HL-60 (cell line): ENCODE measurements around the gene INTS1.

Experiments
- GABPA ChIP-seq: IDR thresholded peaks from 2 replicates; pipeline ENCODE4 v1.6.1; 2012; ENCODE audit warnings: low read depth
- POLR2AphosphoS5 ChIP-seq: IDR thresholded peaks from 2 replicates; pipeline ENCODE4 v1.6.1; 2012; ENCODE audit warnings: low read depth
- TF ChIP-seq, protein P1 (sequence below): IDR thresholded peaks from one replicate; pipeline ENCODE4 v1.5.1; 2011; ENCODE audit warnings: low read length, control low read depth, inconsistent platforms; ENCODE audit not compliant: insufficient read depth
- TF ChIP-seq, protein P2 (sequence below): IDR thresholded peaks from 2 replicates; pipeline ENCODE4 v1.6.1; 2012; ENCODE audit warnings: low read depth; ENCODE audit not compliant: insufficient replicate concordance

DNA sequence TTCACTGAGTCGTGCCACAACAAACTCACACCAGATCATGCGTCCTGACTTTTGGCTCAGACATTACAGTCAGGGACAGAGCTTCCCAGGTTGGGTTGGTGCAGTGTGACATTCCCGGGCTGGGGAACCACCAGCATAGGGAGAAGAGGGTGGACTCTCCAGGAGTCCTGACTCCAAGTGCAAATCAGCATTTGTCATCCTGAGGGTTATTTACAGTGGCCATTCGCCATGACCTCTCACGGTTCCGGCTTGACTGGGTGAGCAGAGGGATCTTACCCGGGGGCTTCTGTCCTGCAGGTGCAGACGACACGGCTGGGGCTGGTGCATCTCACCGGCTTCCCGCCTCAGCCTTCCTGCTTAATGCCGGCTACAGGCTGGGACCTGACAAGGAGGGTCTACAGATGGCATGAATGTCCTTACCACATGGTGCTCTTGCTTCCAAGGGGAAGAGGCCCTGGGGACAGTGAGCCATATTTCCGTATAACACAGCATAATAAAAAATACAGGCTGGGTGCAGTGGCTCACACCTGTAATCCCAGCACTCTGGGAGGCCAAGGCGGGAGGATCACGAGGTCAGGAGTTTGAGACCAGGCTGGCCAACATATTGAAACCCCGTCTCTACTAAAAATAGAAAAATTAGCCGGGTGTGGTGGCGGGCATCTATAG, 12.5 kb upstream of the INTS1 start:
- TF ChIP-seq, protein P1, sequence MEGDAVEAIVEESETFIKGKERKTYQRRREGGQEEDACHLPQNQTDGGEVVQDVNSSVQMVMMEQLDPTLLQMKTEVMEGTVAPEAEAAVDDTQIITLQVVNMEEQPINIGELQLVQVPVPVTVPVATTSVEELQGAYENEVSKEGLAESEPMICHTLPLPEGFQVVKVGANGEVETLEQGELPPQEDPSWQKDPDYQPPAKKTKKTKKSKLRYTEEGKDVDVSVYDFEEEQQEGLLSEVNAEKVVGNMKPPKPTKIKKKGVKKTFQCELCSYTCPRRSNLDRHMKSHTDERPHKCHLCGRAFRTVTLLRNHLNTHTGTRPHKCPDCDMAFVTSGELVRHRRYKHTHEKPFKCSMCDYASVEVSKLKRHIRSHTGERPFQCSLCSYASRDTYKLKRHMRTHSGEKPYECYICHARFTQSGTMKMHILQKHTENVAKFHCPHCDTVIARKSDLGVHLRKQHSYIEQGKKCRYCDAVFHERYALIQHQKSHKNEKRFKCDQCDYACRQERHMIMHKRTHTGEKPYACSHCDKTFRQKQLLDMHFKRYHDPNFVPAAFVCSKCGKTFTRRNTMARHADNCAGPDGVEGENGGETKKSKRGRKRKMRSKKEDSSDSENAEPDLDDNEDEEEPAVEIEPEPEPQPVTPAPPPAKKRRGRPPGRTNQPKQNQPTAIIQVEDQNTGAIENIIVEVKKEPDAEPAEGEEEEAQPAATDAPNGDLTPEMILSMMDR, result no peak
- TF ChIP-seq POLR2AphosphoS5 (no peak), GABPA (no peak)
- TF ChIP-seq, protein P2, sequence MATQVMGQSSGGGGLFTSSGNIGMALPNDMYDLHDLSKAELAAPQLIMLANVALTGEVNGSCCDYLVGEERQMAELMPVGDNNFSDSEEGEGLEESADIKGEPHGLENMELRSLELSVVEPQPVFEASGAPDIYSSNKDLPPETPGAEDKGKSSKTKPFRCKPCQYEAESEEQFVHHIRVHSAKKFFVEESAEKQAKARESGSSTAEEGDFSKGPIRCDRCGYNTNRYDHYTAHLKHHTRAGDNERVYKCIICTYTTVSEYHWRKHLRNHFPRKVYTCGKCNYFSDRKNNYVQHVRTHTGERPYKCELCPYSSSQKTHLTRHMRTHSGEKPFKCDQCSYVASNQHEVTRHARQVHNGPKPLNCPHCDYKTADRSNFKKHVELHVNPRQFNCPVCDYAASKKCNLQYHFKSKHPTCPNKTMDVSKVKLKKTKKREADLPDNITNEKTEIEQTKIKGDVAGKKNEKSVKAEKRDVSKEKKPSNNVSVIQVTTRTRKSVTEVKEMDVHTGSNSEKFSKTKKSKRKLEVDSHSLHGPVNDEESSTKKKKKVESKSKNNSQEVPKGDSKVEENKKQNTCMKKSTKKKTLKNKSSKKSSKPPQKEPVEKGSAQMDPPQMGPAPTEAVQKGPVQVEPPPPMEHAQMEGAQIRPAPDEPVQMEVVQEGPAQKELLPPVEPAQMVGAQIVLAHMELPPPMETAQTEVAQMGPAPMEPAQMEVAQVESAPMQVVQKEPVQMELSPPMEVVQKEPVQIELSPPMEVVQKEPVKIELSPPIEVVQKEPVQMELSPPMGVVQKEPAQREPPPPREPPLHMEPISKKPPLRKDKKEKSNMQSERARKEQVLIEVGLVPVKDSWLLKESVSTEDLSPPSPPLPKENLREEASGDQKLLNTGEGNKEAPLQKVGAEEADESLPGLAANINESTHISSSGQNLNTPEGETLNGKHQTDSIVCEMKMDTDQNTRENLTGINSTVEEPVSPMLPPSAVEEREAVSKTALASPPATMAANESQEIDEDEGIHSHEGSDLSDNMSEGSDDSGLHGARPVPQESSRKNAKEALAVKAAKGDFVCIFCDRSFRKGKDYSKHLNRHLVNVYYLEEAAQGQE, result no peak
